ENCODE results near the gene PPP2R5C. TPM values are rescaled to one million over a fixed set of nuclear protein-coding genes. Genes with fewer than 3 reads are reported as not detected.

Gene PPP2R5C
- total and polyA plus RNA-seq, 2 of the 4 experiments (the other 2 are of a cell fraction): 65.9 to 78.7 TPM

GRCh38 chr14:101907619-101908018 is 146.1 kb downstream of the PPP2R5C start:
- no peak for DNase-seq
- Histone ChIP-seq H3K36me3 (ENCODE audit: control insufficient read depth, insufficient read depth, low read length) (peaks cover 40% of the 10 kb centered on the region), H2BK5ac (ENCODE audit: low read depth, low read length, poor library complexity, severe bottlenecking) (no peak overlapping the region), H3K27me3 (ENCODE audit: control insufficient read depth, insufficient read depth, low read length) (no peaks in the 10 kb centered on the region), H3K79me1 (ENCODE audit: low read depth in 1 of 2, low read length in 2 of 2) (peaks cover 0 to 6% of the 10 kb centered on the region in 2 experiments; a peak in 2 of 4 replicates), H3K56ac (ENCODE audit: extremely low read depth, insufficient read depth, low read length) (no peak overlapping the region), H4K91ac (ENCODE audit: insufficient read depth, low read depth, low read length) (no peak overlapping the region), H2AFZ (replicated peaks; ENCODE audit: low read length, poor library complexity) (no peak overlapping the region), H2BK15ac (ENCODE audit: low read depth, low read length) (no peak overlapping the region), H3K14ac (replicated peaks; ENCODE audit: low read depth, low read length) (no peak overlapping the region), H4K20me1 (ENCODE audit: insufficient read depth, low read length) (no peaks in the 10 kb centered on the region), H3K9me1 (ENCODE audit: insufficient read depth, low read length) (no peaks in the 10 kb centered on the region), H3K4me3 (ENCODE audit: insufficient read depth, low read depth, low read length) (no peak overlapping the region), H3K4me2 (ENCODE audit: low read depth, low read length) (no peak overlapping the region), H2BK20ac (ENCODE audit: low read depth, low read length) (no peak overlapping the region), H2AK5ac (ENCODE audit: low read depth, low read length) (no peak overlapping the region), H3K9me3 (ENCODE audit: control insufficient read depth, insufficient read depth, low read length) (no peaks in the 10 kb centered on the region), H3K4ac (ENCODE audit: low read depth, low read length) (no peak overlapping the region), H4K8ac (ENCODE audit: low read depth in 2 of 2, low read length in 2 of 2) (no peak overlapping the region), H3K27ac (ENCODE audit: insufficient read depth, low read length) (no peak overlapping the region), H2AK9ac (replicated peaks; ENCODE audit: low read depth, low read length, poor library complexity) (no peak overlapping the region), H4K5ac (ENCODE audit: low read depth, low read length) (no peak overlapping the region), H3K4me1 (ENCODE audit: control insufficient read depth, insufficient read depth, low read length) (no peaks in the 10 kb centered on the region), H3K18ac (ENCODE audit: low read depth, low read length) (no peak overlapping the region), H2BK120ac (ENCODE audit: low read depth, low read length) (no peak overlapping the region), H3K9ac (ENCODE audit: low read depth, low read length) (no peak overlapping the region), H3K23ac (ENCODE audit: low read depth, low read length) (no peak overlapping the region)
- no peak for TF ChIP-seq MAFK (IDR thresholded peaks at IDR 0.05; ENCODE audit: low read depth, low read length)
- WGBS, 2 experiments (ENCODE audit: extremely low coverage in 2 of 2, insufficient read length in 1 of 2): 100% methylated on average over 2 of the region's 16 CpGs; no CpG with 5 or more reads in 1 of the 2 experiments
- intact Hi-C loops (cut with micrococcal nuclease): no loop called here
- BruUV-seq (replicated peaks): no TSS peak
- CTCF ChIA-PET: no interaction called here
- POLR2A ChIA-PET (ENCODE audit: unreplicated experiment): no interaction called here
- dilution Hi-C loops (cut with HindIII; ENCODE audit: low sequenced_read_pairs, unreplicated experiment): no loop called here
- no peak for ATAC-seq (ENCODE audit: low read depth)
- in situ Hi-C loops (cut with MboI; ENCODE audit: low sequenced_read_pairs): no loop called here
